ENCODE results near the gene HRH1. TPM values are rescaled to one million over a fixed set of nuclear protein-coding genes. Genes with fewer than 3 reads are reported as not detected.

The HRH1 gene
- total RNA-seq, 3 donors from 2014 or later = 8.3 to 16.7 (median 10.3) TPM

- TF ChIP-seq, protein P1, sequence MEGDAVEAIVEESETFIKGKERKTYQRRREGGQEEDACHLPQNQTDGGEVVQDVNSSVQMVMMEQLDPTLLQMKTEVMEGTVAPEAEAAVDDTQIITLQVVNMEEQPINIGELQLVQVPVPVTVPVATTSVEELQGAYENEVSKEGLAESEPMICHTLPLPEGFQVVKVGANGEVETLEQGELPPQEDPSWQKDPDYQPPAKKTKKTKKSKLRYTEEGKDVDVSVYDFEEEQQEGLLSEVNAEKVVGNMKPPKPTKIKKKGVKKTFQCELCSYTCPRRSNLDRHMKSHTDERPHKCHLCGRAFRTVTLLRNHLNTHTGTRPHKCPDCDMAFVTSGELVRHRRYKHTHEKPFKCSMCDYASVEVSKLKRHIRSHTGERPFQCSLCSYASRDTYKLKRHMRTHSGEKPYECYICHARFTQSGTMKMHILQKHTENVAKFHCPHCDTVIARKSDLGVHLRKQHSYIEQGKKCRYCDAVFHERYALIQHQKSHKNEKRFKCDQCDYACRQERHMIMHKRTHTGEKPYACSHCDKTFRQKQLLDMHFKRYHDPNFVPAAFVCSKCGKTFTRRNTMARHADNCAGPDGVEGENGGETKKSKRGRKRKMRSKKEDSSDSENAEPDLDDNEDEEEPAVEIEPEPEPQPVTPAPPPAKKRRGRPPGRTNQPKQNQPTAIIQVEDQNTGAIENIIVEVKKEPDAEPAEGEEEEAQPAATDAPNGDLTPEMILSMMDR (IDR thresholded peaks at IDR 0.05) = no peak
- intact Hi-C loops (cut with DNase I, micrococcal nuclease) = no loop called here
- Histone ChIP-seq H3K9me3 (no peaks in the 10 kb centered on the region), H3K4me1 (ENCODE audit: low read depth) (peaks cover 22% of the 10 kb centered on the region), H3K36me3 (ENCODE audit: low read depth) (no peaks in the 10 kb centered on the region), H3K4me3 (no peak overlapping the region)
- DNase-seq (peak in 1 of 3 donors; percentile 52), ATAC-seq (peak; percentile 2)
Observed at GRCh38 chr3:11136830-11137626, 17.3 kb upstream of the HRH1 start.

DNA sequence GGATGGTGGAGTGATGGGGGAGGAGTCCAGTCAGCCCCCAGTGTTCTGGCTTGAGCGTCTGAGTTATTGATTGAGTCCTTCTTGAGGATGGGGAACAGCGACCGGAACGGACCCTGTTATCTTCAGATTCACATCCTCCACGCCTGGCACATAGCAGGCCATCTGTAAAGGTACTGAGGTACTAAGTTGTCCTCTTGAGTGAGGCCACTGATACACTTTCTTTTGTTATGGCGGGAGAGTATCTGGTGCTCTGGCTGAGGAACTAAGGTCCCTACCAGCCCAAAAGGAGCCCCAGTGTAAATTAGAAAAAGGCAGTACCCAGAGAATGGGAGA lies 16.7 kb upstream of the HRH1 start:
- intact Hi-C loops (cut with DNase I, micrococcal nuclease) = no loop called here
- DNase-seq (no peak), ATAC-seq (no peak)
- Histone ChIP-seq H3K9me3 (no peaks in the 10 kb centered on the region), H3K36me3 (ENCODE audit: low read depth) (no peaks in the 10 kb centered on the region), H3K4me1 (ENCODE audit: low read depth) (peaks cover 22% of the 10 kb centered on the region), H3K4me3 (no peak overlapping the region)
- TF ChIP-seq, protein P1 (IDR thresholded peaks at IDR 0.05) = no peak

DNA sequence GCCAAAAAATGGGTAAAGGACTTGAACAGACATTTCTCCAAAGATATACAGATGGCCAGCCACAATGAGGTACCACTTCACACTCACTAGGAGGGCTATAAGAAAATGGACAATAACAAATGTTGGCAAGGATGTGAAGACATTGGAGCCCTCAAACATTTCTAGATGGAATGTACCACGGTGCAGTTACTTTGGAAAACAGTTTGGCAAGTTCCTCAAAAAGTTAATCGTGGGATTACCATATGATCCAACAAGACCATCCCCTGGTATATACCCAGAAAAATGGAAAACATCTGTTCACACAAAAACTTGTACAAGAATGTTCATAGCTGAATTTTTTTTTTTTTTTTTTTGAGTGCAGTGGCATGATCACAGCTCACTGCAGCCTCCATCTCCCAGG lies 15.9 kb upstream of the HRH1 start:
- ATAC-seq (no peak), DNase-seq (no peak)
- no peaks in the 10 kb centered on the region for H3K36me3 ChIP-seq (ENCODE audit: low read depth)
- intact Hi-C loops (cut with DNase I, micrococcal nuclease) = no loop called here
- no peak overlapping the region for H3K4me3 ChIP-seq
- no peaks in the 10 kb centered on the region for H3K9me3 ChIP-seq
- H3K4me1 ChIP-seq (ENCODE audit: low read depth) = peaks cover 22% of the 10 kb centered on the region
- TF ChIP-seq, protein P1 (IDR thresholded peaks at IDR 0.05) = no peak

GRCh38 chr3:11140030-11140712 lies 14.1 kb upstream of the HRH1 start:
- TF ChIP-seq, protein P1 (IDR thresholded peaks at IDR 0.05) = no peak
- intact Hi-C loops (cut with DNase I, micrococcal nuclease) = no loop called here
- ATAC-seq = peak; percentile 91
- Histone ChIP-seq H3K36me3 (ENCODE audit: low read depth) (no peaks in the 10 kb centered on the region), H3K9me3 (no peaks in the 10 kb centered on the region), H3K4me3 (no peak overlapping the region), H3K4me1 (ENCODE audit: low read depth) (peaks cover 22% of the 10 kb centered on the region)
- DNase-seq = peak; percentile 63 to 90 (median 75)

GRCh38 chr3:11140713-11141104 lies 13.6 kb upstream of the HRH1 start:
- DNase-seq (no peak), ATAC-seq (no peak)
- Histone ChIP-seq H3K36me3 (ENCODE audit: low read depth) (no peaks in the 10 kb centered on the region), H3K4me3 (no peak overlapping the region), H3K9me3 (no peaks in the 10 kb centered on the region), H3K4me1 (ENCODE audit: low read depth) (peaks cover 22% of the 10 kb centered on the region)
- intact Hi-C loops (cut with DNase I, micrococcal nuclease) = no loop called here
- TF ChIP-seq, protein P1 (IDR thresholded peaks at IDR 0.05) = no peak

Data from mucosa of descending colon (tissue), 3 donors.